Activated CD4-positive, alpha-beta T cell treated with anti-CD3 and anti-CD28 coated beads, Interleukin-2, amount 50 U/mL, for 16 hours (primary cell): ENCODE data around the gene TLE2.

ENCODE experiments used
- DNase-seq: peaks from one replicate; pipeline ENCODE4 v3.0.0-alpha.2; 2020

The TLE2 gene

DNA sequence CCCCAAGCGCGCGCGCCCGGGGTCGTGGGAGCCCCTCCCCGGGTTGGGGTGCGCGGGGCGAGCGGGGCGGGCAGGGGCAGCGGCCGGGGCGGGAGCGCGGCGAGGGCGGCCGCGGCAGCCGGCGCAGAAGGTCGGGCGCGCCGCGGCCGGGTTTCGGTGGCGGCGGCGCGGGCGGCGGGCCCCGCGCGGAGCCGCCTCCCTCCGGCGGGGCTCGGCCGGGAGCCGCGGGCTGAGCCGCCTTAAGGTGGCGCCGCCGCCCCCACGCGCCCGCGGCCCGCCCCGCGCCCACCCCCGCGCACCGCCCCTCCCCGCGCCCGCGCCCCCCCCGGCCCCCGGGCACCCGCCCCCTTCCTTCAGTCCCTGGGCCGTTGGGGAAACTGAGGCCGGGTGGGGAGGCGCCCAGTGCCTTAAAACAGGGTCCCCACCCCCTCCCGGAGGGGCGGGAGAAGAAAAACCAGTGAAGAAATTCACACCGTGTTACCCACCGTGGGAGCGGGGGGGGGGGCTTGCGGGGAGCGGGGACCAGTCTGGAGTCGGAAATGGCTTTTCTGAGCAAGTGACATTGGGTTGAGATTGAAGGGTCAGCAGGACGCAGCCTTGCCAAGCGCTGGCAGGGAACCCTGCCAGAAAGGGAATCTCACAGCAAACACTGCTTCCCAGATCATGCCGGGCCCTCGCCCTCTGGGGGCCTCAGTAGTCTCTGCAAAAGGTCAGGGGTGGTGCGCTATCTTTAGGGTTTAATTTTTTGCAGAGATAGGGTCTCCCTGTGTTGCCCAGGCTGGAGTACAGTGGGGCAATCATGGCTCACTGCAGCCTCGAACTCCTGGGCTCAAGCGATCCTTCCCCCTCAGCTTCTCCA, at the start of gene TLE2:
TLE2 (minus strand) TSS at position 216 of the 859 bp plus-strand sequence. CDS start 376 bp downstream, outside the sequence.
- DNase-seq: no peak

DNA sequence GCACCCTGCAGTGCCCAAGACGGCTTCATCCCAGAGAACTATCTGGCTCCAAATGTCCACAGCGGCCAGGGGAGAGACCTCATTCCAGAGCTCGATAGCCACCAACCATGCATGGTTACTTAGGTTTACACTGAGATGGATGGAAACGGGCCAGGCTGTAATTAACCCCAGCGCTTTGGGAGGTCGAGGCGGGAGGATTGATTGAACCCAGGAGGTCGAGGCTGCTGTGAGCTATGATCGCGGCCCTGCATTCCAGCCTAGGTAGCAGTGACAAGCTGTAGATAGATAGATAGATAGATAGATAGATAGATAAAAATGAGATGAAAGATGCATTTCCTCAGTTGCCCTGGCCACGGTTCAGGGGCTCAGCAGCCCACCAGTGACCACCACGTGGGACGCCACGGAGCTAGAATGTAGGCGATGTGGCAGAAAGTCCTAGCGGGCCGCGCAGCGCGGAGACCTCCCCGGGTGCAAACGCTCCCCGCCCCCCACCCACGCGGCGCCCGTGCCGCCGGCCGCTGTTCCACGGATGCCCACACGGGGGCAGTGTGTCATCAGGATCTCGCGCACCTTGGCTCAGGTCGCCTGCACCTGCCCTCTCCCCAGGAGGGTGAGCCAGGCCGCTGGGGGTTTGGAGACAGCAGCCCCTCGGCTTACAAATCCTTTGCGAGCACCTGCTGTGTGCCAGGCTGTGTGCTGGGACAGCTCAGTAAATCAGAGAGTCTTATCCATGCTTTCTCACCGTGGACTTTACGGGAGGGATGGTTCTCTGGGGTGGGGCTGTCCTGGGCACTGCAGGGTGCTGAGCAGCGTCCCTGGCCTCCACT, 46.7 kb upstream of the TLE2 start:
- peak; percentile 62 for DNase-seq

DNA sequence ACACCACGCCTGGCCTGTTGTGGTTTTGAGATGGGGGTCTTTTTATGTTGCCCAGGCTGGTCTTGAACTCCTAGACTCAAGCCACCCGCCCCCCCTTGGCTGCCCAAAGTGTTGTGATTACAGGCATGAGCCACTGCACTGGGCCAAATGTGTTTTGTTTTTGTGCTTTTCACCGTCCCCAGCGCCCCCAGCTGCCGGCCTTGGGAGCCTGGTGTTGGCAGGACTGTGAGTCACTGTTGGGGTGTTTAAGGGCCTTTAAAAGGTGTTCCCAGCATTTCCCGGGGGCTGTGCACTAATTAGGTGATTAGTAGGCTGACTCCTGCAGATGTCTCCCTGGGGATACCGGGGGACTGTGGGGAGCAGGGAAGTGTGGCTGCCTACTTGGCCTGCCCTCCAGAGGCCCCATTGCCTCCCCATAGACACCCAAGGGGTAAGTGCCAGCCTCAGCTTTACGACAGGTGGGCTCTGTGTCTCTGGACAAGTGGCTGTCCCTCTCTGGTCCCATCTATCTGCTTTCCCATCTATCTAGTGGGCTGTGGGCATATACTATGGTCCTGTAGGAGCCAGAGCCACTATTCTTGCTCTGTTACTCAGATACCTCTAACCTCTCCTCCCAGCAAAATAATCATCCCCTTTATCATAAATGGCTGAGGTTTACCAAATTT, 45.0 kb upstream of the TLE2 start:
- DNase-seq: no peak

DNA sequence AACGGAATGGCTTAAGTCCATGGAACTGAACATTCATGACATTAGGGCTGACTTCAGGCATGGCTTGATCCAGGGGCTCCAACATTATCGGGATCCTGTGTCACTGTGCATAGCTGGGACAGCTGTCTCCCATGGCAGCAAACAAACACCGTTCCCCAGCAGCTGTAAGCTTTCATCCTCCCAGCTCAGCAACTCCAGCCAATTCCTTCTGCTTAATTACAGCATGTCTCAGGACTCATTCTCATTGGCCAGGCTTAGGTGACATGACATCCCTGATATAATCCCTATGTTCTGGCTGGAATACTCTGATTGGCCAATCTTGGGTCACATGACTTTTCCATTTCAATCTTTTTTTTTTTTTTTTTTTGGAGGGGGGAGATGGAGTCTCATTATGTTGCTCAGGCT, 44.1 kb upstream of the TLE2 start:
- no peak for DNase-seq

DNA sequence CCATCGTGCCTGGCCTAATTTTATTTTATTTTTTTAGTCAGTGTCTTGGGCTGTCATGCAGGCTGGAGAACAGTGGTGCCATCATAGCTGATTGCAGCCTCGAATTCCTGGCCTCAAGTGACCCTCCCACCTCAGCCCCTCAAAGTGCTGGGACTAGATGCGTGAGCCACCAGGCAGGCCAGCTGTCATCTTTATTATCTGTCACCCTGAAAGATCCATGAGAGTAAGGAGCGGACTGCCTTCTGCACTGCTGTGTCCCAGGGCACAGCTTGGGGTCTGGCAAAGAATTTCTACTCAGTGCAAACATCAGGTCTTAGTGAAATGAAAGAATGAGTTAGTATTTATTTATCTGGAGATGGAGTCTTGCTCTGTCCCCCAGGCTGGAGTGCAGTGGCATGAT, 42.7 kb upstream of the TLE2 start:
- DNase-seq: no peak

DNA sequence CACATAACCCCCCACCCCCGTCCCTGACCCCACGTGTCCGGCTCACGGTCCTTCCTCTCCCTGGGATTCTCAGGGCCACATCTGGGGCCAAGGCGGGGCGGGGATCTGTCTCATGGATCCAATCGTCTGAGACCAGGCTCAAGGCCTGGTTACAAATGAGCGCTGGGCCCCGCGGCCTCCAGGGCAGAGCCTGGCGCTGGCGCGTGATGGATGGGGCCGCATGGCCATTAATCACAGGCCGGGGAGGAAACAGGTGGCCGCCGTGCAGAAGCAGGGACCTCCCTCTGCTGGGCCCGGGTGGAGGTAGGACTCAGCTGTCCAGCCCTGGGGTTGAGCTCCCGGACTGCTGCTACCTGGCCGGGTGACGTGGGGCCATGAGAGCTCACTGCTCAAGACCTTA, 39.0 kb upstream of the TLE2 start:
- no peak for DNase-seq

DNA sequence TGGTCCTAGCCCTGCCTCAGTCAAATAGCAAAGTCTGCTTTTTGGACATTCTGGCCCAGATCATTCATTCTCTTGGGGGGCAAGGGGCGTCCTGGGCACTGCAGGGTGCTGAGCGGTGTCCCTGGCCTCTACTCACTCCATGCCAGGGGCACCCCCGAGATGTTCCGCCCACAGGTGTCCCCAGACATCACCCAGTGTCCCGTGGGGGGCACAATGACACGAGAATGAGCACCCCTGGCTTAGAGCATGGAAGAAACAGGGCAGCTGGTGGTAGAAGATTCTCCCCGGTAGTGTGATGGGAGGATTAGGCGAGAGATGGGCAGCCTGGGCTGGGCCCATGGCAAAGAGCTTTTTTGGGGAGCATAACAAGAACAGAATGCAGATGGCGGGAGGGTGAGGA, 38.5 kb upstream of the TLE2 start:
- no peak for DNase-seq

DNA sequence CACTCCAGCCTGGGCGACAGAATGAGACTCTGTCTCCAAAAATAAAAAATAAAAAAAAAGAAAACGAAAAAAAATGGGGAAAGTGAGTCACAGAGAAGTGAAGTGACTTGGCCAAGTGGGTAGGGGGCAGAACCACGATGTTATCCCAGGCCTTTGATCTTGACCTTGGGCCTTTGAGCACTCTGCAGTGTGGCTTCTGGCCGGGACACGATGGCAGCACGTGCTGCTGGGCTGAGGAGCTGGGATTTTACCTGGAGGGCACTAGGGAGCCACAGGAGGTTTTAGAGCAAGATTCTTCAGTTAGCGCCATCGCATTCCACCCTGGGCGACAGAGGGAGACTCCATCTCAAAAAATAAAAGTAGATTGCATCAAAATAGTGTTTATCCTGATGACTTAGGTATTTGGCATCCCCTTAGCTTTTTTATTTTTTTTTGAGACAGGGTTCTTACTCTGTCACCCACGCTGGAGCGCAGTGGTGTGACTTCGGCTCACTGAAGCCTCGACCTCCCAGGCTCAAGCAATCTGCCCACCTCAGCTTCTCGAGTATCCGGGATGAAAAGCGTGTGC, 37.5 kb upstream of the TLE2 start:
- DNase-seq: no peak

DNA sequence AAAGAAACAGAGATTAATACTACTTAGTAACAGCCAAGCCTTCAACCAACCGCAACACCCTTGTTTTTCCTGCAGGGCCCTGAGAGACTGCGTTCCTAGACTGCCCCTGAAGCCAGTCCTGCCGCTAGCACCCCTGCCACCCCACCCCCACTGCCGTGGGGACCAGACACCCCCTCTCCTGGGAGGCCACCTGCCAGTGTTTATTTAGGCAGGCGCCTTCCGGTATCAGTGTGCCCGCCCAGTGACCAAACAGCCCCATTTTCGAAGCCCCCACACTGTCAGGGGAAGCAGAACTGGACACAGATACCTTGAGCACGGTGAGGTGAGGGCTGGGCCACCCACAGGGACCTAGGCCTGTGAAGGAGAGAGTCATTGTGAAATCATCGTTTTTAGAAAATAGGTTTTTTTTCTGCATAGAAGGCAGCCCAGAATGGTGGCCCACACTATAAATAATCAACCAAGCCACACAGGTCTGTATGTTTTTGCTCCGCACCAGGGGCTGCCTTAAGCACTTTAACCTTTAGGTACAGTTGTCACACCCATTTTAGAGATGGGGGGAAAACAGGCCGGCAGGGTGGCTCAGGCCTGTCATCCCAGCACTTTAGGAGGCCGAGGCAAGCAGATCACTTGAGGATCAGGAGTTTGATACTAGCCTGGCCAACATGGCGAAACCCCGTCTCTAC, 36.7 kb upstream of the TLE2 start:
- no peak for DNase-seq

DNA sequence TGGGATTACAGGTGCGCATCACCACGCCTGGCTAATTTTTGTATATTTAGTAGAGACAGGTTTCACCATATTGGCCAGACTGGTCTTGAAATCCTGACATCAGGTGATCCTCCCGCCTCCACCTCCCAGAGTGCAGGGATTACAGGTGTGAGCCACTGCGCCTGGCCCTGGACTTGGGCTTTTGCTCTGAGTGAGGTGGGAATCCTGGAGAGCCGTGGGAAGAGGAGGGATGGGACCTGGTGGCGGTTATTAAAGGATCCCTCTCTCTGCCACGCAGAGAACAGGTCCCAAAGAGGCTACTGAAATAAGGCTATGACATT, 34.9 kb upstream of the TLE2 start:
- DNase-seq: no peak

DNA sequence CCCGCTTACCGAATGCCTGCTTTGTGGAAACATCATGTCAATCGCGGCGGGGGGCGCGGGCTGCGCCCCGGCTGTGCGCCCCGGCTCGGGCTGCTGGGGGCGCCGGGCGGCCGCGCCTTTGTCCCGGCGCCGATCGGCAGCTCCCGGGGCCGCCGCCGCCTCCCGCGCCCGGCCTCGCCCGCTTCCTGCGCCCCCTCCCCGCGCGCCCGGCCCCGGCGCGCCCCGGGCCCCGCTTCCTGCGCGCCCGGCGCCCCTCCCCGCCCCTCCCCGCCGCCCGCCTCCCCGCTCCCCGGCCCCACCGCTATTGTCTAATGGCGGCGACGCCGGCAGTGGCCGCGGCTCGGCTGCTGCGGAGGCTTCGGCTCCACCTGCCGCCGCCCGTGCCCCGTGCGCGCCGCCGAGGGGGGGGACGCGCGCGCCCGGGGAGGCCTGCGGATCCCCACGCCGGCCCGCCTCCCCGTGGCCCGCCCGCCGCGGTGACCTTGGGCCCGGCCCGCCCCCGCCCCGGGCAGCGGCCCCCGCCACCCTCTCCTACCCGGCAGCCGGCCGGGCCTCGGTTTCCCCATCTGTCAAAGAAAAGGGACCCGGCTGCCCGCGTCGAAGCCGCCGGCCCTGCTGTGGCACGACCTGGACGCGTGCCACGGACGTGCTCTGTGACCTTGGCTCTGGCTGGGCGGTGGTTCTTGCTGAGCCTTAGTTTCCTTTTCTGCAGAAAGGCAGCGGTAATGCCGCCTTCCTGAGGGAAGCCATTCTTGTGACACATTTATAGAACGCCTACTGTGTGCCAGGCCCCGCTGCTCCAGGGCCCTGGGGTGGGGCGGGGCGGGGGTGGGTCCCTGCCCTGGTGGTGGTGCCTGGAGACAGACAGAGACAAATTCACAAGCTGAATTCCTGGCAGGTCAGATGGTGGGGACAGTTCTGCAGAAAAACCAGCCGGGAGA, 33.4 kb upstream of the TLE2 start, which contains the start of gene TLE5:
TLE5 (minus strand) TSS at position 331 of the 941 bp plus-strand sequence; CDS start at position 36, 295 bp downstream.
- DNase-seq: peak; percentile 71

DNA sequence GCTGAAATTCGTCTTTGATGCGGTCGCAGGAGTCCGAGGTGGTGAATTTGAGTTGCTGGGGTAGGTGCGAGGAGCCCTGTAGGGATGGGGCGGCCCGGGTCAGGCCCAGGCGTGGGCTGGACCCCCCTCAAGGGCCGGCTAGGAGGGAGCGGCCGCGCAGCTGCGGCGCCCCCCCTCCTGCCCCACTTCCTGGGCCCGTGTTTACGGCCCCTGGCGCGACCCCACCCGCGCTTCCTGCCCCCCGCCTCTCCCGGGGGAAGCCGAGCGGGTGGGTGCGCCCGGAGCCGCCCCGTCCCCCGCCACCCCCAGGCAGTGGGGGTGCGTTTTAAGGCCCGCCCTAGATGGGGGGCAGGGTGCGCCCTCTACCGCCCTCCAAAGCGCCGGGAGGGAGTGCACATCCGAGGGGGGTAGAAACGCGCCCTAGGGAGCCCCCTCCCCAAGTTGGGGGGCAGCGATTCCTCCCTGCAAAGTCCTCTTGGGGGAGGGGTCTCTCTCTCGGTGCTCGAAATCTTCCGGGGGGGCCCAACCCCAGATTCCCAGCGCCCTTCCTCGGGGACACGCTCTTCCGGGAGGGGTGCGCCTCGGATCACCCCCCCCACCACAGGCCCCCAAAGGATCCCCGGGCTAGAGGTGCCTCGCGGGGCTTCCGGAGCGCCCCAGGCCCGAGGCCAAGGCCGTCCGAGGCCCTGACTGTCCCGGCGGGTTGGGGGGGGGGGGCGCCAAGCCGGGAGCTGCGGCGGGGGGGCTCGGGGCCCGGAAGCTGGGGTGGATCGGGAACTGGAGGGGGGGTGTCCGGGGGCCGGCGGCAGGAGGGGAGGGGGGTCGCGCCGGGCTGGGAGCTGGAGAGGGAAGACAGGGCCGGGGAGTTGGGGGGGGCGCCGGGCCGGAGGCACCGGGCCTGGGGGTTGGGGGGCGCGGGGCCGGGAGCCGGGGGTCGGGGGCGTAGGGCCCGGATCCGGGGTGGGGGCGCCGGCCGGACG, 32.4 kb upstream of the TLE2 start:
- DNase-seq: peak; percentile 52

DNA sequence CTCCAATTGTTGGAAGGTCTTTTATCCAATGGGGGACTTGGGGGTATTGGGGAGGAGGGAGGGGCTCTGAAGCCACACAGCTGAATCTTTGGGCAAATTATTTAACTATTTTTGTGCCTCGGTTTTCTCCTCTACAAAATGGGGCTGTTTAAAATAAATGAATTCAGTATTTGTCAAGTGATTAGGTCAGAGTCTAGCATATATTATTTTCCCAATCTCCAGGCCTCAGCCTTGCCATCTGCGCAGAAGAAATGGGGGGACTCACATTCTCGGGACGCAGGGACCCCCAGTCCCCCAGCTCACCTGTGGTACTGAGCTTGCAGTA, 31.7 kb upstream of the TLE2 start:
- no peak for DNase-seq

DNA sequence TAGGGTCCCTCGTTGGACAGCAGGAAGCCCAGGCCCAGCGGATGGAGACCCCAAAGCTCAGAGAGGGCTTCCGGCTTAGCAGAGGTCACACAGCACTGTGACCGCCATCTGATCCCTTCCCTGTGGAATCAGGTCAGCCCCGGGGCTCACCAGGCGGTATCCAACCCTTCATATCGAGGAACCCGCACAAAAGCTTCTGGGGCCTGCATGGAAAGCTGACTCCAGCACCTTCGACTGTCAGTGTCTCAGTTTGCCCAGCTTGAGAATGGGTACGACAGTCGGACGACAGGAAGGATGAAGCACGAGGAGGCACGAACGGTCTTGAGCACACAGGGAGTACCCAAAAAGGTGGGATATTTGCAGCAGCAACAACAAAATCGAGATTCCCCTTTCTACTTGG, 30.6 kb upstream of the TLE2 start:
- DNase-seq: no peak

DNA sequence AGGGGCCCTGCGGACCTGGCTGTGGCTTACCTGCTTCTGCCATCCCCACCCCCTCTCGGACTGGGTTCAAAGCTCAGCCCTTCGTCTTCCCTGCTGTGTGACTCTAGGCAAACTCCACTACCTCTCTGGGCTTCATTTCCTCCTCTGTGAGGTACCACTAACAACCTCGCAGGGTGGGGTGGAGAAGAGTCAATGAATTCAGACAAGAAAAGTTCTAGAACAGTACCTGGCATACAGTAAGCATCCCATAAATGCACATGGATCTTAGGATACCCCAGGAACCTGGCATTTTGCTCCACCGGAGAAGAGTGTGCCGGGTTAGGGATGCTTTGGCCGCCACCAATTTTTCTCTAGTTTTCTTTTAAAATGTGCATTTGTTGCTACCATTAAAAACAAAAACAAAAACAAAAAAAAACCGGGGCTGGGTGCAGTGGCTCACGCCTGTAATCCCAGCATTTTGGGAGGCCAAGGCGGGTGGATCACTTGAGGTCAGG, 29.8 kb upstream of the TLE2 start:
- no peak for DNase-seq

DNA sequence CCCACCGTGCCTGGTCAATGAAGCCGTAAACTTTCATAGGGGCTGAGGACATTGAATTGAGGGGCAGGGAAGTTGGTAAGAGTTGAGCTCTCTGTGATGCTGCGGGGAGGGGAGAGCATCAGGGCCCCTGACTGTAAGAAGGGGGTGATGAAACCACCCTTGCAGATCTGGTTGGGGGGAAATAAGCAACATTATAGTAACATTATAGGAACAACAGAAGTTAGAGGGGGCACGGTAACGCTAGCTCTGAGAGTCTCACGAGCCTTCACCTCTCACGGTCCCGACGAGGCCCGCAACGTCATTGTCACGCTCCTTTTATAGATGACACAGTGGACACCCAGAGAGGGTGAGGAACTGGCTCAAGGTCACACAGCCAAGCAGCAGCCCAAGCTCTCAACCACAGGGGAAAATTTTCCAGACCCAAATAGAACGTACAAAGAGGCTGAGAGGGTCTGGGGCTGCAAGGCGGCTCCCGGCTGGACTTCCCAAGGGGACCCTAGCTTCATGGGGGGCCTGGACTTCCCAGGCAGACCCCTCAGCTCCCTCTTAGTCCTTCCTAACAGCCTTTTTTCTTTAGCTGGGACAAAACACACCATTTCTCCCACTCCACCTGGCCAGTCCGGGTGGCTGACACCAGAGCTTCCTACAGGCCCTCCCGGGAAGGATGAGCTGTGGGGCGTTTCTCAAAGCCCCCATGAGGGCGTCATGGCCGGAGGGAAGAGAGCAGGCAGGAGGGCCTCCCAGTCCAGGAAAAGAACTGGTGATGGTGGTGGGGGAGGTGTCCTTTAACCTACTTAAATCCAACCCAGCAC, 29.1 kb upstream of the TLE2 start:
- DNase-seq: no peak

DNA sequence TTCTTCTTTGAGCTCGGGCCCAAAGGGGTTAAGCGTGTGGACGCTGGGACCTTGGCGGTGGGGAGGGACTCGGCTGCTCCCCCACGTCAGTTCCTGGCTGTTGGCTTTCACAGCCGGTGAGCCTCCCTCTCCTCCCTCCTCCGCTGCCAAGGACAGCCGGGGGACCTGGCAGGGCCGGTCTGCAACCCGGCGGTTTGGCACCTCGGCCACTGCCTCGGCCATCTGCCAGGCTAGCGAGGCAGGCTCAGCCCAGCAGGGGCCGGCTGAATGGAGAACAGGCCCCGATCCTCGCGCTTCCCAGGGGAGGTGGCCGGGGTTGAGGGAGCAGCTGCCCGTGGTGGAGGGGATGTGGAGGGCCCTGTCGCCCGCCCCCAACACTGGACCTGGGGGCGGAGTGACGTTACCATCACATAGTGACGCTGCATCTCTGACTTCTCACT, 28.2 kb upstream of the TLE2 start:
- DNase-seq: no peak

DNA sequence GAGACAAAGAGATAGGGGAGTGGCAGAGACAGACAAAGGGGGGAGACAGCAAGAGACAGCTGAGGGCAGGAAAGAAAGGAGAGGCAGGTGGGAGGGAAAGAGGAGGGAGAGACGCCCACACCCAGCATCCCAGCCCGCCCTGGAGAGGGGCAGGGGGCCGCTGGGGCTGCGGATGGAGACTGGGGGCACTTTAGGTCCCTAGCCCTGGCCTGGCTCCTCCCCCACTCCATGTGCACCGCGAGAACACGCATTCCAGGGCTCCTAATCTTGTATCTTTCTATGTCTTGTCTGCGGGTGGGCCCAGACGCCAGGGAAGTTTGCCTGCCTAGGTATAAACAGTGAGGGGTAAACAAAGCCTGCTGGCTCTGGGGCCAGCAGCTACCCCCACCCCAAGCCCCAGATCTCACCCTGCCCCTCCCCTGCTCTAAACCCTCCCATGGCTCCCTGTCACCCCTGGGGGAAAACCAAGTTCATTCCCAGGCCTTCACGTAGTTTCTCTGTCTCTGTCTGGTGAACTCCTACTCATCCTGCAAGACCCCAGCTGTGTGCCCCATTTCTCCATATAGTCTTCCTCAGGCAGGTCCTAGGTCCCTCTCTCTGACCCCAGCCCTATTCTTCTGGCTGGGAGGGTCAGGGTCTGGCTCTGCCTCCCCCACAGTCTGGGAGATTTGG, 27.5 kb upstream of the TLE2 start:
- DNase-seq: no peak
